PFSK-1 (cell line): ENCODE results near the gene KCNG4.

ENCODE experiments used
- FOXP2 ChIP-seq: optimal IDR thresholded peaks from 2 replicates; pipeline ENCODE3; 2011; ENCODE audit warnings: borderline replicate concordance, control low read depth, inconsistent platforms; ENCODE audit not compliant: insufficient read depth; ENCODE audit errors: extremely low read length, extremely low read depth
- POLR2AphosphoS5 ChIP-seq: IDR thresholded peaks from 2 replicates; pipeline ENCODE4 v1.6.1; 2012; ENCODE audit warnings: low read depth, mild to moderate bottlenecking, control low read depth, low read length, moderate library complexity
- REST ChIP-seq, 2 experiments: IDR thresholded peaks; 2 replicates each; pipeline versions ENCODE4 v1.6.1 to v1.8.0; 2011 to 2012; ENCODE audit warnings: low read depth in 2 of 2, low read length in 2 of 2, control low read depth in 1 of 2, inconsistent platforms in 1 of 2, mild to moderate bottlenecking in 1 of 2, moderate library complexity in 1 of 2; ENCODE audit not compliant: insufficient read depth in 1 of 2
- SIN3A ChIP-seq: IDR thresholded peaks from 2 replicates; pipeline ENCODE4 v1.6.1; 2012; ENCODE audit warnings: mild to moderate bottlenecking, low read length, moderate library complexity, borderline replicate concordance; ENCODE audit not compliant: insufficient read depth
- TAF1 ChIP-seq: IDR thresholded peaks from 2 replicates; pipeline ENCODE4 v1.6.1; 2012; ENCODE audit warnings: low read length, control low read depth, borderline replicate concordance; ENCODE audit not compliant: insufficient read depth

KCNG4 gene

GRCh38 chr16:84169765-84170310 lies 70.0 kb downstream of the KCNG4 start:
- TF ChIP-seq FOXP2 (no peak), TAF1 (no peak), REST (IDR thresholded peaks at IDR 0.05; ENCODE audit: insufficient read depth in 1 of 2, low read depth in 2 of 2, low read length in 2 of 2) (no peak), SIN3A (no peak), POLR2AphosphoS5 (no peak)
